ENCODE data around the gene PRR19.
A peak's percentile ranks its signal among the peaks of the same experiment; 100 is the strongest.

The PRR19 gene

DNA sequence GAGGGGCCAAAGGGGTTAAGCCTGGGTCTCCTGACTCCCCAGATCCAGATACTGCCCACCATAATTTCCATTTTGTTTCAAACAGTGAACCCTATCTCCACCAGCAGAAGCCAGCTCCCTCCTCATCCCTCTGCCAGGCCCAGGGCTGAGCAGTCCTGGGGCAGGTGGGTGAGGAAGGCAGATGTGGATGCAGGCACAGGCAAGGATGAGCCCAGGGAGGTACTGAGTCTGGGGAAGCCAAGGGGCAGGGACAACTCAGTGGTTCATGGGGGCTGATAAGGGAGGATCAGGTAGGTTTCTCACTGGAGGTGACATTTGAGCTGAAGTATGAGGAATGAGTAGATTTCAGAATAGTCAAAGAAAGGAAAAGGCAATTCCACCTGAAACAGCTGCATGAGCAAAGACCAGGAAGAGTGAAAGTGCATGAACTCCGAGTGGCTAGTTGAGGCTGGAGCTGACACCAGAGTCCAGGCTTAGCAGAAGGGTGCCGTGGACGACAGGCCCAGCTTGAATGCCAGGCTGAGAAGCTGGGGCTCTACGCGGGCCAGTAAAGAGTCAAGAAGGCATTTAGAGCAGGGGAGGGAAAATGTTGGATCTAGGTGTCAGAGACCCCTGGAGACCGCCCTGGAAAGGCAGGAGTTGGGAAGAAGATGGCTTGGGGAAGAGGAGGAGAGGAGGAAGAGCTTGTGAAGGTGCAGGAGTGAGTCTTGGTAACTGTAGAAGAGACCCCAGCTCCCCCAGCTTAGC lies 22.6 kb upstream of the PRR19 start:
- WGBS, 2 experiments (ENCODE audit: insufficient coverage in 2 of 2): 27 to 45% methylated on average over 2 to 6 of the region's 6 CpGs
- peaks cover 47% of the 10 kb centered on the region for H3K4me1 ChIP-seq (ENCODE audit: control insufficient read depth, insufficient read depth, low read length, poor library complexity, severe bottlenecking)
- H3K4me3 ChIP-seq (ENCODE audit: extremely low read depth, insufficient read depth, low read length, poor library complexity, severe bottlenecking): peak overlapping the region; percentile 70
- peaks cover 25% of the 10 kb centered on the region for H3K36me3 ChIP-seq (ENCODE audit: control insufficient read depth, insufficient read depth, low read length)
- peak overlapping the region; percentile 86 for H3K27ac ChIP-seq (ENCODE audit: low read depth, low read length, severe bottlenecking)
- no peaks in the 10 kb centered on the region for H3K9me3 ChIP-seq (ENCODE audit: control insufficient read depth, low read length)

DNA sequence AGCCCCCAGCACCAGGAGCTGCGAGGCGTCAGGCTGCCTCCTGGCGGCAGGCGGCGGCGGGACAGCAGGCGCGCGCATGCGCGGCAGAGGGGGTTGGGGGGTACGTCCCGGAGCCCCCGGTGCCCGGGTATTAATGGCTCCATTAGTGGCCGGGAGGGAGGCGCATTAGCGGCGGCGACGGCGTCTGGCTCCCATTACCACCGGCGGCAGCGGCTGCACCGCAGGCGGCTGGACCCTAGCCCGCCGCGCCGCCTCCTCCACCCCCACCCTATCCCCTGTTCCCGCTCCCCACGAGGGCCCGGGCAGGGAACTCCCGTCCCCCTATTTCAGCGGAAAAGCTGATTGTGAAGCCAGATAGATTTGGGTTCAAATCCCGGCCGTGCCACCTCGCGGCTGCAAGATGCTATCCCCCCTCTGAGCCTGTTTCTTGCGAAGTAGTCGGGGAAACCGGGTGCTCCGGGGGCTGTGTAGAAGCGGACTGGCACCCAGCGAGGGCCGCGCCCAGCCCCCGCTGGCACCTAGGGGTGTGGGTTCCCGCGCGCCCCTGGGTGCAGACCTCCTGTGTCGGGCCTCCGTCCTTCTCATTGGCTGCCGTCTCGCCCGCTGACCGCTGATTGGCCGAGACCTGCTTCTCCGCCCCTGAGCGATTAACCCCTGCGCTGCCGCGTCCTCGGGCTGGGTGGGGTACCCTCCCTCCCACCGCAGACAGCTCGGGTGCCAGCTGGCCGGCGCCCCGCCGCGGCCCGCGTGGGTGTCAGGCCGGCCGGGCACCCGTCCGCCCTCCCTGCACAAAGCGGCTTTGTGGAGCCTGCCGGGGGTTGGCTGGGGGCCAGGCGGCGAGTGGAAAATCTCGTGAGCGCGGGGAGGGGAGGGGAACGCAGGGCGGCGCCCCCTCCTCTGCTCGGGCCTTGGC lies 21.8 kb upstream of the PRR19 start:
- 0 to 1% methylated on average over 52 to 55 of the region's 89 CpGs for WGBS, 2 experiments (ENCODE audit: insufficient coverage in 2 of 2)
- H3K36me3 ChIP-seq (ENCODE audit: control insufficient read depth, insufficient read depth, low read length): peaks cover 17% of the 10 kb centered on the region
- peak overlapping the region; percentile 70 for H3K4me3 ChIP-seq (ENCODE audit: extremely low read depth, insufficient read depth, low read length, poor library complexity, severe bottlenecking)
- H3K4me1 ChIP-seq (ENCODE audit: control insufficient read depth, insufficient read depth, low read length, poor library complexity, severe bottlenecking): peaks cover 51% of the 10 kb centered on the region
- H3K9me3 ChIP-seq (ENCODE audit: control insufficient read depth, low read length): no peaks in the 10 kb centered on the region
- H3K27ac ChIP-seq (ENCODE audit: low read depth, low read length, severe bottlenecking): peak overlapping the region; percentile 86

DNA sequence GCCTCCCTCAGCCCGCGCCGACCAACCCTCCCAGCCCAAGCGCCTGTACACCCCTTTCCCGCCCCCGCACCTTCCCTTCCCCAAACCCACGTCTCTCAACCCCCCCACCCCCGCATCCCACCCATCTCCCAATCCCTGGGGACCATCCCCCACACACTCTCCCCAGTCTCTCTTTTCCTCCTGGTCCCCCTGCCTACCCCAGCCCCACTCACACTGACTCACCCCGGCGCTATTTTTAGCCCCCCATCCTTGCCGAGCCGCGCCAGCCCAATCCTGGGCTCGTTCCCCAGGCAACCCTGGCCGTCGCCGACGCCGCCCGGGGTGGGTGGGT lies 21.2 kb upstream of the PRR19 start:
- H3K27ac ChIP-seq (ENCODE audit: low read depth, low read length, severe bottlenecking): peak overlapping the region; percentile 86
- peaks cover 57% of the 10 kb centered on the region for H3K4me1 ChIP-seq (ENCODE audit: control insufficient read depth, insufficient read depth, low read length, poor library complexity, severe bottlenecking)
- 0% methylated on average over 5 of the region's 20 CpGs; no CpG with 5 or more reads in 1 of the 2 experiments for WGBS, 2 experiments (ENCODE audit: insufficient coverage in 2 of 2)
- H3K9me3 ChIP-seq (ENCODE audit: control insufficient read depth, low read length): no peaks in the 10 kb centered on the region
- peaks cover 18% of the 10 kb centered on the region for H3K36me3 ChIP-seq (ENCODE audit: control insufficient read depth, insufficient read depth, low read length)
- H3K4me3 ChIP-seq (ENCODE audit: extremely low read depth, insufficient read depth, low read length, poor library complexity, severe bottlenecking): peak overlapping the region; percentile 70

DNA sequence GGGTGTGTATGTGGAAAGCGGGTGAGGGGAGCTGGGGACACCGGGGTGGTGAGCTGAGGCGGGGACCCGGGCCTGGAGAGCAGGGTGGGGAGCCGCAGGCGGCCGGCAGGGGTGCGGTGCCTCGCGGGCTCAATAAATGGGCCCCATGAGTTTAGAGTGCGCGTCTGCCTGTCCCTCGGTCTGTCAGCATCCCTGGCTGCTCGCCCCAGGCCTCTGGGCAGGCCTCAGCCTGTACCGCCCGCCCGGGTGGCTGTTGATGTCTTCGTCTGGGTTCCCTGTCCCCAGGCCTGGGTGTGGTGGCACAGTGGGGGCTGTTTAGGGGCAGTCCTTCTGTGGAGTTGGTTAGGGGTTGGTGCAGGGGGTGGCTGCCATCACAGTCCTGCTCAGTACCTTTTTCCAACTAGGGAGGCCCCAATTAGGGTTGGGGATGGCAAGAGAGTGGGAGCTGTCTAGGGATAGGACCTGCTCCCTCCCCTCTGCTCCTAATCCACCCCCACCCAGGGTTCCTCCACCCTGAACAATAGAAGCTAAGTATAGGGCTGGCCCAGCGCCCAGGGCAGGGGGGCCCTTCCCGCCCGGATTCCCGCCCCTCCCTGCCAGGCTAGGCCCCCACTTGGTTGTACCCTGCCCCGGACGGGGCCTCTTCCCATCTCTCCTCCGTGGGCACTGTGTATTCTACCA lies 20.6 kb upstream of the PRR19 start:
- peaks cover 18% of the 10 kb centered on the region for H3K36me3 ChIP-seq (ENCODE audit: control insufficient read depth, insufficient read depth, low read length)
- WGBS, 2 experiments (ENCODE audit: insufficient coverage in 2 of 2): 5 to 10% methylated on average over 18 to 24 of the region's 25 CpGs
- peak overlapping the region; percentile 84 for H3K27ac ChIP-seq (ENCODE audit: low read depth, low read length, severe bottlenecking)
- no peaks in the 10 kb centered on the region for H3K9me3 ChIP-seq (ENCODE audit: control insufficient read depth, low read length)
- H3K4me3 ChIP-seq (ENCODE audit: extremely low read depth, insufficient read depth, low read length, poor library complexity, severe bottlenecking): peak overlapping the region; percentile 70
- H3K4me1 ChIP-seq (ENCODE audit: control insufficient read depth, insufficient read depth, low read length, poor library complexity, severe bottlenecking): peaks cover 56% of the 10 kb centered on the region

- H3K4me3 ChIP-seq (ENCODE audit: extremely low read depth, insufficient read depth, low read length, poor library complexity, severe bottlenecking): peak overlapping the region; percentile 70
- H3K9me3 ChIP-seq (ENCODE audit: control insufficient read depth, low read length): no peaks in the 10 kb centered on the region
- 20 to 22% methylated on average over 6 of the region's 7 CpGs for WGBS, 2 experiments (ENCODE audit: insufficient coverage in 2 of 2)
- peaks cover 20% of the 10 kb centered on the region for H3K36me3 ChIP-seq (ENCODE audit: control insufficient read depth, insufficient read depth, low read length)
- H3K27ac ChIP-seq (ENCODE audit: low read depth, low read length, severe bottlenecking): peak overlapping the region; percentile 84
- peaks cover 59% of the 10 kb centered on the region for H3K4me1 ChIP-seq (ENCODE audit: control insufficient read depth, insufficient read depth, low read length, poor library complexity, severe bottlenecking)
Observed at GRCh38 chr19:42281827-42282762, 19.8 kb upstream of the PRR19 start.

GRCh38 chr19:42282819-42283187 lies 19.1 kb upstream of the PRR19 start:
- H3K4me3 ChIP-seq (ENCODE audit: extremely low read depth, insufficient read depth, low read length, poor library complexity, severe bottlenecking): peak overlapping the region; percentile 30
- peaks cover 26% of the 10 kb centered on the region for H3K36me3 ChIP-seq (ENCODE audit: control insufficient read depth, insufficient read depth, low read length)
- 53 to 64% methylated on average over 2 to 3 of the region's 4 CpGs for WGBS, 2 experiments (ENCODE audit: insufficient coverage in 2 of 2)
- H3K4me1 ChIP-seq (ENCODE audit: control insufficient read depth, insufficient read depth, low read length, poor library complexity, severe bottlenecking): peaks cover 55% of the 10 kb centered on the region
- H3K9me3 ChIP-seq (ENCODE audit: control insufficient read depth, low read length): no peaks in the 10 kb centered on the region
- peak overlapping the region; percentile 84 for H3K27ac ChIP-seq (ENCODE audit: low read depth, low read length, severe bottlenecking)

DNA sequence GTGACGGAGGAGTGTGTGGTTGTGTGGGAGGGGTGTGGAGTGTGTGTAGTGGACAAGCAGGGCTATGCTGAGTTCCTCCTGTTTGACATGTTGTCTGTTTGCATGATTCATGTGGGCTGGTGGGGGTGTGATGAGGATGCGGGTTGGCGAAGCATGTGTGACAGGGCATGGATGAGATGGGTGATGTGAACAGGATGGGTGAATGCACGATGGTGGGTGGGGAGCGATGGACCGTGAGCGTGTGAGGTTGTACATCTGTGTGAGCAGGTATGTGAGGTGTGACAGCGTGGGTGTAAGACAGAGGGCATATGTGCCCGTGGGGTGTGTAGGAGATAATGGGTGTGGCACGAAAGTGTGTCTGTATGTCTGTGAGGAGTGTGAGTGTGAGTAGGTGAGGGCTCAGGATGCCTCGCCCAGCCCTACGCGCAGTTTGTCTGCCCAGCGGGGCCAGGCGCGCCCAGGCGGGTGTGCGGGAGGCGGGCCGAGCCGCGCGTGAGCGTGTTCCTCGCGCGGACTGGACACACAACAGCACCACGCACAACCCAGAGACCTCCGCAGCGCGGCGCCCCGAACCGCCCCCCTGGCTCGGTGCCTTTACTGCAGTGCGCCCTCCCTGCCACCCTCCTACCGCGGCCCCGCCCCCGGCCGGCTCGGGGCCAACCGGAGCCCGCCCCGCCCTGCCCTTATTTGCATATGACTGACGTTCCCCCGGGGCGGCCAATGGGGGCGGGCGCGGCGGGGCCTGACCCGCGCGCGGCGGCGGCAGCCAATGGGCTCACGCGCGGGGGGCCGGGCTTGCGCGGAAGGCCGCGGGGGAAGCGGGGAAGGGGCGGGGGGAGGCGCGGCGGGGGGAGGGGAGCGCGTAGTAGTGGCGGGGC lies 18.5 kb upstream of the PRR19 start:
- 24 to 42% methylated on average over 12 to 22 of the region's 74 CpGs for WGBS, 2 experiments (ENCODE audit: insufficient coverage in 2 of 2)
- peaks cover 32% of the 10 kb centered on the region for H3K36me3 ChIP-seq (ENCODE audit: control insufficient read depth, insufficient read depth, low read length)
- H3K4me1 ChIP-seq (ENCODE audit: control insufficient read depth, insufficient read depth, low read length, poor library complexity, severe bottlenecking): peaks cover 49% of the 10 kb centered on the region
- H3K9me3 ChIP-seq (ENCODE audit: control insufficient read depth, low read length): no peaks in the 10 kb centered on the region
- peak overlapping the region; percentile 30 for H3K4me3 ChIP-seq (ENCODE audit: extremely low read depth, insufficient read depth, low read length, poor library complexity, severe bottlenecking)
- peak overlapping the region; percentile 74 for H3K27ac ChIP-seq (ENCODE audit: low read depth, low read length, severe bottlenecking)

GRCh38 chr19:42284066-42284501 lies 17.8 kb upstream of the PRR19 start:
- WGBS, 2 experiments (ENCODE audit: insufficient coverage in 2 of 2): 0 to 1% methylated on average over 22 to 41 of the region's 76 CpGs
- Histone ChIP-seq H3K4me1 (ENCODE audit: control insufficient read depth, insufficient read depth, low read length, poor library complexity, severe bottlenecking) (peaks cover 45% of the 10 kb centered on the region), H3K4me3 (ENCODE audit: extremely low read depth, insufficient read depth, low read length, poor library complexity, severe bottlenecking) (peak overlapping the region; percentile 22), H3K9me3 (ENCODE audit: control insufficient read depth, low read length) (no peaks in the 10 kb centered on the region), H3K27ac (ENCODE audit: low read depth, low read length, severe bottlenecking) (peak overlapping the region; percentile 74), H3K36me3 (ENCODE audit: control insufficient read depth, insufficient read depth, low read length) (peaks cover 39% of the 10 kb centered on the region)

GRCh38 chr19:42284591-42285341 lies 17.2 kb upstream of the PRR19 start:
- peaks cover 40% of the 10 kb centered on the region for H3K4me1 ChIP-seq (ENCODE audit: control insufficient read depth, insufficient read depth, low read length, poor library complexity, severe bottlenecking)
- H3K27ac ChIP-seq (ENCODE audit: low read depth, low read length, severe bottlenecking): peak overlapping the region; percentile 41
- H3K9me3 ChIP-seq (ENCODE audit: control insufficient read depth, low read length): no peaks in the 10 kb centered on the region
- H3K4me3 ChIP-seq (ENCODE audit: extremely low read depth, insufficient read depth, low read length, poor library complexity, severe bottlenecking): peak overlapping the region; percentile 67
- 2 to 3% methylated on average over 33 to 34 of the region's 41 CpGs for WGBS, 2 experiments (ENCODE audit: insufficient coverage in 2 of 2)
- peaks cover 44% of the 10 kb centered on the region for H3K36me3 ChIP-seq (ENCODE audit: control insufficient read depth, insufficient read depth, low read length)
